ENCODE data around the gene HERPUD1. TPM values are rescaled to one million over a fixed set of nuclear protein-coding genes. Genes with fewer than 3 reads are reported as not detected.
"Not testable (repeated sequence)": the region's sequence is repeated elsewhere in the genome, so short reads cannot be mapped to it uniquely, and the experiment has no call there.

The HERPUD1 gene
- total RNA-seq, 1 donor from 2014 or later, result 148 TPM

DNA sequence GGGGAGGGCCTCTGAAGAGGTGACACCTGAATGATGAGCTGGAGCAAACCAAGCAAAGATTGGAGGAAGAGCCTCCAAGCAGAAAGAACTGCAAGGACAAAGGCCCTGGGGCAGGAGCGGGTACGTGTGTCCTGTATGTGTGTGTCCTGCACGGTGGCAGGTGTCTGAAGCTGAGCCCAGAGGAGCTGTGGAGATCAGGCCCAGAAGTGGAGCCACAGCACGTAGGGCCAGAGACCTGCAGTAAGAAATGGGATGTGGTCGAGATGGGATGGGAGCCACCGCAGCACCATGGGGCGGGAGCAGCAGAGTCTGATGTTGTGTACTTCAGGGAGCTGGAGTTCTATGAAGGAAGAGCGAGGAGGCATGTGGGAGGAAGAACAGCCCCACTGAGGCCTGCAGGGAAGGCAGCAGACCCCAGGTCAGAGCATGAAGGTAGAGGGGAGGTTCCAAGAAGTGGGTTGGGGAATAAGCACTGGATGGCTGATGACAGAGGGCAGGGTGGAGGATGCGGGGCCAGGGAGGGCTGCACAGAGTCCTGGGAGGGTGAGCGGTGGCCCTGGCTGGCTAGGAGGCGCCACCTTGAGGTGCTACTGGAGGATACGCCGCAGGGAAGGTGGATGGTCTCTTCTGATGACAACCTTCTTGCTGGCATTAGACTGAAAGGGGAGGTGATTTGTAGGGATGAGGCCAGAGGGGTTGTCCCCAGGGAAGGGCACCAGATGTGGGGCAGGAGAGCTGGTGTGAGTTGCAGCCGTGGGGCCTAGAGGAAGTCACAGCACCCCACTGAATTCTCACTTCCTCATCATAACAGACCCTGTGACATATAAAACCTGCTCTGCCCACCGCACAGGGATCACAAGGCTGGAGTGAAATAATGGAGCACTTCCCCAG is 19.2 kb downstream of the HERPUD1 start:
- intact Hi-C loops (cut with micrococcal nuclease), result loop anchor here (1.0 kb wide), 2 partner anchors 84 to 158 kb away; no protein-coding TSS in a partner anchor

DNA sequence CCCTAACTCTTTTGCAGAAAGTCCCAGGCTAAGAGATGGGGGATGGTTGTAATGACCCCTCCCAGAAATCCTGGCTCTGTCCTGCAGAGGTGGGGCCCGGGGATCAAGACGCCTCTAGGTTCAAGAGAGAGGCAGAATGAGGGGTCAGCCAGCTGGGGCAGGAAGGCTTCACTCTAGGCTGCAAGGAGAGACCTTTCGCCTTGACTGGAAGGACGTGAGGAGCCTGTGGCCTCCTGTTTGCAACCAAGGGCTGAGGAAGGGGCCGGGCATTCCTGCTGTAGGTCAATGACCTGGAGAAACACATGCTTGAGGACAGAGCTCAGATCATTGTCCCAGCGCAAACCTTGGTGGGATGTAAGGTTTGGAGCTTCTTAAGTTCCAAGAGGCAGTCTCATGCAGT is 21.1 kb downstream of the HERPUD1 start:
- intact Hi-C loops (cut with micrococcal nuclease), result no loop called here

DNA sequence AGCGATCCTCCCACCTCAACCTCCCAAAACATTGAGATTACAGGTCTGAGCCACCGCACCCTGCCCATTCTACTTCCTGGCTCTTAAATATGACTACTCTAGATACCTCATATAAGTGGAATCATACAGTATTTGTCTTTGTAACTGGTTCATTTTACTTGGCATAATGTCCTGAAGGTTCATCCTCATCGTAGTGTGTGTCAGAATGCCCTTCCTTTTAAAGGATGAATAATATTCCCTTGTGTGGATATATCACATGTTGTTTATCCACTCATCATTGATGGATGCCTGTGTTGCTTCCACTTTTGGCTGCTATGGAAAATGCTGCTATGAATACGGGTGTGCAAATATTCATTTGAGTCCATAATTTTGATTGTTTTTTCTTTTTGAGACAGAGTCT is 24.1 kb downstream of the HERPUD1 start:
- intact Hi-C loops (cut with micrococcal nuclease), result no loop called here

DNA sequence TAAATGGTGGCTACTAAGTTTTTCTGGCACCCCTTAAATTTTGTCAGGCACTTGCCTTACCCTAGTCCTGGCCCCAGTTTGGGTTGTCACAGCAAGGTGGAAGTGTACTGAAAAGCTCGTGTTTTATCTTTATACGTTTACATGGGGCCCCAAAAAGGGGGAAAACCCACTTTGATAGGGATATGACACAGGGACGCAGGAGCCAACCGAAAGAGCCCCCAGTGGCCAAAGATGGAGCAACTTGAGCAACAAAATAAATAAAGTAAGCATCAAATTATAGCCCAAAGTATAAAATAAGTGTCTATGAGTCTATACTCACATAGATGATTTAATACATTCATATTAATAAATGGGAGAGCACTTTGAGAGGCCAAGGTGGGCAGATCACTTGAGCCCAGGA is 24.8 kb downstream of the HERPUD1 start:
- intact Hi-C loops (cut with micrococcal nuclease), result no loop called here

DNA sequence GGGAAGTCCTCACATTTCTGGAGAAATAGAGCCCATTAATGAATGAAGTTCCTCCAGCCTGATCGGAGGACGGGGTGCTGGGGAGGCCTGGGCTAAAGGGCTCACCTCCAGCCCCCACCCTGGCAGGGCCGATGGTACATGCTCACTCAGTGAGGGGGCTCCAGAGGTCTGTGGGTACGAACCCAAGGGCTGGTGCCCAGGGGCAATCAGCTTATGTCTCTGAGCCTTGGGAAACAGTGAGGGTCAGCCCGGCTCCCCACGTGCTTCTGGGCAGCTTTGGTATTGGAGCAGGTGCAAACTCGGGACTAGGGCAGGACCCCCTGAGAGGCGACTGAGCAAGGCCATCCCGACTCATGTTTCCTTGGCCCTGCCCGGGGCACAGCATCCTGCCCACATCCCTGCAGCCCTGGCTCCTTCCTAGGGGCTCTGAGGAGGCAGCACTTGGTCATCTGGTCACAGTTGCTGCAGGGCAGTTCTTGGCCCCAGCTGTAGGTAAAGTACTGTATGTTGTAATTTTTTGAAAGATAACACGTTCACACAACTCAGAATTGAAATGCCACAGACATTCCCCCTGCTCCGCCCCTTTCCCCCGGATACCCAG is 28.8 kb downstream of the HERPUD1 start:
- intact Hi-C loops (cut with micrococcal nuclease), result no loop called here

DNA sequence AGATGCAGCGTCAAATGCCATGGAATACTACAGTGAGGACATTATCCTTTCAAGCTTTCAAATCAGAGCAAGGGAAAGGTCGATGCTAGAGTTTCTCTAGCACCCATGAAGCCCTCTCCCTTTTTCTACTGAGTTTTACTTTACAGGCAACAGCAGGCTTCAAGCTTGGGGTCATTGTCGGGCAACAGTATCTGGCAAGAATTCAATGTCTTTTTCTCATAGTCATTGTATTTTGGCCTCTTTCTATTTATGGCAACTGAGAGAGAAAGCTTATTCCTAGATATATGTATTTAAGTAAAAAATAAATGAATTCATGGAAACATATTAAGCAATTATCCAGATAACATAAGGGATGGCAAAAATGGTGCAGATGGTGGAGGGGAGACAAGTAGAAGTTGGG is 29.4 kb downstream of the HERPUD1 start:
- intact Hi-C loops (cut with micrococcal nuclease), result no loop called here

DNA sequence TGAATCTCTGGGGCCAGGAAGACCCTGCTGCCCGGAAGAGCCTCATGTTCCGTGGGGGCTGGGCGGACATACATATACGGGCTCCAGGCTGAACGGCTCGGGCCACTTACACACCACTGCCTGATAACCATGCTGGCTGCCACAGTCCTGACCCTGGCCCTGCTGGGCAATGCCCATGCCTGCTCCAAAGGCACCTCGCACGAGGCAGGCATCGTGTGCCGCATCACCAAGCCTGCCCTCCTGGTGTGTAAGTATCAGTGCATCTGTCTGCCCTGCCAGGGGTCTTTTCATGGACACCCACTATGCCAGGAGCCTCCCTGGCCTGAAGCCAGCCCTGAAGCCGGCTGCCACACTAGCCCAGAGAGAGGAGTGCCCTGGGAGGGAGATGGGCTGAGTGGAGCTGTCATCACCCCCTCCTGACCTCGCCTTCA is 29.9 kb downstream of the HERPUD1 start, which contains the start of gene CETP:
Gene CETP, plus strand, starts transcription at position 100 of the 431 bp plus-strand sequence. Its CDS starts 30 bp downstream, at position 130.
- intact Hi-C loops (cut with micrococcal nuclease), result no loop called here

DNA sequence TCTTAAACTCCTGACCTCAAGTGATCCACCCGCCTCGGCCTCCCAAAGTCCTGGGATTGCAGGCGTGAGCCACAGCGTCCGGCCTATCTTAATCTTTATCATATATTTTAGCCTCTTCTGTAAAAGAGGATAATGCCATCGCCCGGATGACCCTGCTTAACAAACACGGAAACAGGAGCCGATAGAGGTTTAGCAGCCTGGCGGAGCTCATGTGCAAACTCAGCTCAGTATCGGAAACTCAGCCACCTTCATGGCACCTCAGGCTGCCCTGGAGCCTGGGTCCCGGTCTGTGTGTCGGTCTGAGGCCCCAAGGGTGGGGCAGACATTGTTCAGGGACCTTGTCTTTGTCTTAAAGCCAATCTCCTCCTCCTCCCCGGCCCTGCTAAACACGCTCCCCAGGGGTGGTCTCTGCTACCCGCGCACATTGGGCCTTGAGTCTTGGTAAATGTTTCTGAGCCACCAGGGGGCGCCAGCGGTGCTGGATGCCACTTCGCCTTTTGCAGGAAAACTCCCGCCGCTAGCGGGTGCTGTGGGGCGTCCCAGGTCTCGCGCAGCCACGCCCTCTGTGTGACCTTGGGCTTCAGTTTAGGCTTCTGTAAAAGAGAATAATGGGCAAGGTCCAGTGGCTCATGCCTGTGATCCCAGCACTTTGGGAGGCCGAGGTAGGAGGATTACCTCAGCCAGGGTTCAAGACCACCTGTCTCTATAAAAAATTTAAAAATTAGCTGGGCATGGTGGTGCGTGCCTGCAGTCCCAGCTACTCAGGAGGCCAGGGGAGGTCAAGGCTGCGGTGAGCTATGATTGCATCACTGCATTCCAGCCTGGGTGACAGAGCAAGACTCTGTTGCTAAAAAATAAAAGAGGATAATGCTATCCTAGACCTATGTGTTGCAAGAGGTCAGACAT is 32.6 kb downstream of the HERPUD1 start:
- intact Hi-C loops (cut with micrococcal nuclease), result loop anchor here (1.0 kb wide), 4 partner anchors 26 to 204 kb away; no protein-coding TSS in a partner anchor

DNA sequence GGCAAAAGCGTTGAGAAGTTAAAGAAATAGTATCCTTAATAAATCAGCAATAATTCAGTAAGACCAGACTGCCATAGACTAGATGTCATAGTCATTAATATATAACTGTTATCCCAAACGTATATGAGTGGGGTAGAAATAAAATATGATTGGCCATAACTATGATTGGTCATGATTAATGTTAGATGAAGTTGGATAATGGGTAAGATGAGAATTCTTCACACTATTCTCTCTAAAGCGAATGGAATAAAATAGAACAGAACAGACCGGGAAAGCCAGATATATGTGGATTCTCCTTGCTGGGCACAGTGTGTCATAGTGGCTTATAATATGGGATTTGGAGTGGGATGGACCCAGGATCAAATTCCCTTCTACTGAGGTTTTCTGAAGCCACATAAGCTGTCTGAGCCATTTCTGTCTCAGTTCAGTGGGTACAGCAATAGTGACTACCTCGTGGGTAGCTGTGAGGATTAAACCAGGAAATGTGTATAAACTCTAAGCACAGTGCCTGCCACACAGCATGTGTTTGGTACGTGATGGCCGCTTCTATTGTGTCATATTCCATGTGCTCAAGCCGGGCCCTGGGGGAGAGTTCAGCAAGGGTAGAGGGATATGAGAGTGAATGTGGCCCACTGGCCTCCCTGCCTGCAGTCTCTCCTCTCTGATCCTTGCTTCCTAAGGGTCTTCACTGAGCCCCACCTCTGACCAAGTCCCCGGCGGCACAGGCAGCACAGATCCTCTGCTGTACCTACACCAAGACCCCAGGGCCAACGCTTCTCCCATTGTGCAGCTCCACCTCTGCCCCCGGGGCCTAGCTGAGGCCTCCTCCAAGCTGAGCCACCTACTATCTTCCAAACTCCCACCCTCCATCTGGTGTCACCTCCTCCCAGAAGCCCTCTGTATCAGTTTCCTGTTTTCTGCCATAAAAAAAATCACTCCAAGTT is 33.5 kb downstream of the HERPUD1 start:
- intact Hi-C loops (cut with micrococcal nuclease), result no loop called here

DNA sequence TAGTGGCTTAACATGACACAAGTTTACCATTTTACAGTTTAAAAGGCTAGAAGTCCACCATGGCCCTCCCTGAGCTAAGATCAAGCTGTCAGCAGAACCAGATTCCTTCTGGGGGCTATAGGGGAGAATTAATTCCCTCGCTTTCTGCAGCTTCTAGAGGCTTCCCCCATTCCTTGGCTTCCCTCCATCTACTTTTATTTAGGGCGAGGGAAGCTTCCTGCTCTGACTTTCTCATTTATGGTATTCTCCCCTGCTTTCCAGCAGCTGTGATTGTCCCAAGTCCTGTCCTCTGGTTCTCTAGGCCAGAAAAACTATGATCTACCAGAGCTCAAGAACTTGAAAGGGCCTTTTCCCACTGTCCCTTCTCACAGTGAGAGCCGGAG is 34.1 kb downstream of the HERPUD1 start:
- intact Hi-C loops (cut with micrococcal nuclease), result no loop called here

DNA sequence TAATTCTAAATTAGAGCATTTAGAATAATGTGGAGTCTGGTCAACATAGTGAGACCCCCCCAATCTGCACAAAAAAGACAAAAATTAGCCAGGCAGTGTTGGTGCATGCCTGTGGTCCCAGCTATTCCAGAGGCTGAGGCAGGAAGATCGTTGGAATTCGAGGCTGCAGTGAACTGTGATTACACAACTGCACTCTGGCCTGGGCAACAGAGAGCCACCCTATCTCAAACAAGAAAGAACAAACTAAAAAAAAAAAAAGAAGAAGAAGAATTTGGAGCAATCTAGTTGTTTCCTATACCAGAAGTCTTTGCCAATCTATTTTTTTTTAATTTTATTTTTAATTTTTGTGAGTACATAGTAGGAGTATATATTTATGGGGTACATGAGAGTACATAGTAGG is 35.8 kb downstream of the HERPUD1 start:
- intact Hi-C loops (cut with micrococcal nuclease), result no loop called here

DNA sequence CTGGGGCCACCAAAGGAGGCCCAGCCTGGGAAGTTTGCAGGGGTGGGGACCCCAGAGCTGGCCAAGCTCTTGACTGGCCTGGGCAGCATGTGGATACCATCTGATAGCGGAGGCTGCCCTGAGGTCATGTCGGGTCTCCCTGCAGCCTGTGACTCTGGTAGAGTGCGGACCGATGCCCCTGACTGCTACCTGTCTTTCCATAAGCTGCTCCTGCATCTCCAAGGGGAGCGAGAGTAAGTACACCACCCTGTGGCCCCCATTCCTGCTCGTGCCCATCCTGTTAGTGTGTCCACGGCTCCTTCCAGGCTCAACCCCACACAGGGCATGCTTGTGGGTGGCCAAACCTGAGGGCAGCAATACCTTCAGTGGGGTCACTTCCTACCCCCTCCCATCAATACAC is 37.8 kb downstream of the HERPUD1 start:
- intact Hi-C loops (cut with micrococcal nuclease), result no loop called here

DNA sequence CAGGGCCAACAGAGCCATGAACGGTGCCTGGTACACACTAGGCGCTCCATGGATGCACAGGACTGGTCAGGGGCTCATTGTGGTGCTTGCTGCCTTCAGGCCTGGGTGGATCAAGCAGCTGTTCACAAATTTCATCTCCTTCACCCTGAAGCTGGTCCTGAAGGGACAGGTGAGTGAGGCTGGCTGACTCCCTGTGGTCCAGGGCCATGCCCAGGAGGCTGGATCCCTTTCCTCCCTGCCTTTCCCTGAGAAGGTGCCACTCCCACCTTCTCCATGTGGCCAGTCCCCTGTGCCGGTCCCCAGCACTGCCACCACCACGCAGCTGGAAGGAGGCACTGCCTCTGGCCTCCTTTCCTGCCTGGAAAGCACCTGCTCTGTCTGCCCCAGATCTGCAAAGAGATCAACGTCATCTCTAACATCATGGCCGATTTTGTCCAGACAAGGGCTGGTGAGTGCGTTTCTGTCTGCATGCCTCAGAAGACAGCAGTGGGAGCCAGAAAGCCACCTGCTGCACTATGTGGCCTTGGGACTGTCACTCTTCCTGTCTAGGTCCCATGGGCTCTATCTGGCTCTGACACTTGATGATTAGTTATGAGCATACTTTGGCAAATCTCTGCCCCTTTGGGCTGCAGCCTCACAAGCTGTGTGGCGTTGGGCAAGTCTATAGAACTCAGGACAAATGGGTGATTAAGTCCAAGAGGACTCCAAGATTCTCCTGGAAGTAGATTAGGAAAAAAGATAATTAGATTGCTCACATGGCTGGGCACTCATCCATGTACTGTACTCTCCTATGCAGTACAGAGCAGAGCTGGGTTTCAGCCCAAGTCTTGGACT is 39.2 kb downstream of the HERPUD1 start:
- intact Hi-C loops (cut with micrococcal nuclease), result no loop called here

DNA sequence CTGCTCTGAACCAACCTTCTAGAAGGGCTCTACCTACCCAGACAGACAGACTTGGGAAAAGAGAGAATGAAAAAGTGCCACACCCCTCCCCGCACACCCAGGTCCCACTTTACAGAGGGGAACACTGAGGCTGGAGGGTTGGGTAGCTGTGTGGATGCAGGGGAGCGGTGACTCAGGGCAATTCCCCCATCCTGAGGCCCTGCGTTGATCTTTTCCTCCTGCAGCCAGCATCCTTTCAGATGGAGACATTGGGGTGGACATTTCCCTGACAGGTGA is 39.8 kb downstream of the HERPUD1 start:
- intact Hi-C loops (cut with micrococcal nuclease), result no loop called here

DNA sequence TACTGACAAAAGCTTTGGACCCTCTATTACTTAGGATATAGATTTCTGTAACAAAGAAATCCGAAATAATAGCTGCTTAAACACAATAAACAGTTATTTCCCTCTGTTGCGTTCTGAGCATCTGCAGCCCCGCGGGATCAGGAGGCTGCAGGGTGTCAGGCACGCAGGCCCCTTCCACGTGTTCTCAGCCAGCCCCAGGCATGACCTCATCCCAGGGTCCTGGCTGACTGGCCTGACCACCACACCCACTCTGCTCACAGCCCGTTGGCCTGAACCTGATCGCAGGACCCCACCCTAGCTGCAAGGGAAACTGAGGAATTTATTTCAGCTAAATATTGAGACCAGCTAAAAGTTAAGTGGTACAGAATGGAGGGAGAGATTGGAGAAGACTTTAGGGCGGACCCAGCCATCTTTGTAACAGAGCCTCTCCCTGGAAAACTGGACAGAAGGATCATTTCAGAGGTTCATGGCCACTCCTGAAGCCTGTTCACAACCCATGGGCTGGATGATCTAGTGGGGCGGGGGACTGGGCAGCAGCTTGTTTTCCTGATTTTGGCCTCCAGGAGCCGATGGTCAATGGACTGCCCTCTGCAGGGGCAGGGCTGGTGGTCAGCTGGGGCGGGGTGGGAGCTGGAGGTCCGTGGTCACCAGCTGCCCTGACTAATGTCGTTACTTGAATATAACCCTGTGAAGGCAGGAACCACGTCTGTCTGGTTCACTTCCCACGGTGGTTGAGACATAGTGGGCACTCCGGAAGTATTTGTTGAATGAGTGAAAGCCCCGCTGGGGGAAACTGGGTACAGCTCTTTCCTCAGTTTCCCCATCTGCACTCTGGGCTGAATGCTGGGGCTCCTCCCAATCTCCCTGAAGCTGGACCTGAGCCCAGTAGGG is 40.7 kb downstream of the HERPUD1 start:
- intact Hi-C loops (cut with micrococcal nuclease), result no loop called here

DNA sequence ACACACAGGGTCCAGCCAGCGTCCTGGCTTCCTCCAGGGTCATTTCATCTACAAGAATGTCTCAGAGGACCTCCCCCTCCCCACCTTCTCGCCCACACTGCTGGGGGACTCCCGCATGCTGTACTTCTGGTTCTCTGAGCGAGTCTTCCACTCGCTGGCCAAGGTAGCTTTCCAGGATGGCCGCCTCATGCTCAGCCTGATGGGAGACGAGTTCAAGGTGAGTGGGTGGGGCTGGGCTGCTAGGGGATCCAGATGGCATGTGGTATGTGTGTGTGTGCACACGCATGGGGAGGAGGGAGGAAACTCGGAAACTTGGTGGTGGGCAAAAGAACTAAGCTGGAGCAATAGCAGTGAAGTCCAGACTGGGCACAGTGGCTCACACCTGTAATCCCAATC is 41.4 kb downstream of the HERPUD1 start:
- intact Hi-C loops (cut with micrococcal nuclease), result no loop called here

DNA sequence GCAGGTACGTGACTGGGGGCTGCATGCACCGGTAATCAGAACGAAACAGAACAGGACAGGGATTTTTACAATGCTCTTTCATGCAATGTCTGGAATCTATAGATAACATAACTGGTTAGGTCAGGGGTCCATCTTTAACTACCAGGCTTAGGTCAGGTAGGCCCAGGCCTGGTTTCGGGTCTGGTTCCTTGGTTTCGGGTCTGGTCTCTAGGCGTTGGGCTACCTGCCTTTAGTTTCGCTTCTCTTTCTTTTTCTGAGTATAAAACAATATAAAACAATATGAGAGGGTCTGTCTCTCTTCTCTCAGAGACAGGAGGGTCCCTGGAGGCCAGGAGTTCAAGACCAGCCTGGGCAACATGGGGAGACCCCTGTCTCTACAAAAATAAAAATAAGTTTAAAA is 42.0 kb downstream of the HERPUD1 start:
- intact Hi-C loops (cut with micrococcal nuclease), result not testable (repeated sequence)

DNA sequence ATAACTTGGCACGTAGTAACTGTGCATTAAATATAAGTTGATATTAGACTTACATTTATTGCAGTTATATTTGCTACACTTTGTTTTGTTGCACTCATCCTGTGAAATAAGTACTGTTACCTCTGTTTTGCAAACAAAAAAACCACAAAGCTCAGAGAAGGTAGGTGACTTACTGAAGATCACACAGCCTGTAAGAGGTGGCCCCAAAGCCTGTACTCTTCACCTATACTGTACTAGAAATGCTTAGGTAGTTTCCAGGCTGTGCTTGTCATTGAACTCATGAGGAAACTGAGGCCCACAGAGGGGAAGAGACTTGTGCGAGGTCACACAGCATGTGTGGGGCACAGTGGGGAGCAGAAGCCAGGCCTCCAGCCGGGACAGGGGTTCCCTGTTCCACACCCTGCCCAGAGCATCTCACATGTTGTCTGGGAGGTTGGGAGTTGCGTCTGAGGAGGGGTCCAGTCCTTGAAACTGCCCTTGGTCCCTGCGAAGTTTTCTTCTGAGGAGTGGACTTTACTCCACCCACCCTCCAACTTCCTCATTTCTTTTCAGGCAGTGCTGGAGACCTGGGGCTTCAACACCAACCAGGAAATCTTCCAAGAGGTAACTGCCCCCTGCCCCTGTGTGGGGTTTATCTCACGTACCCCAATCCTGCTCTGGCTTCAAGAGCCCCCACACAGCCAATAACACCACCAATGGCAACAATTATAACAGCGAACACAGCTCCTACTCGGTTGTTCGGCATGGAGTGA is 42.8 kb downstream of the HERPUD1 start:
- intact Hi-C loops (cut with micrococcal nuclease), result no loop called here
